ENCODE measurements around the gene HTRA3. TPM values are rescaled to one million over a fixed set of nuclear protein-coding genes. Genes with fewer than 3 reads are reported as not detected.
A peak's percentile ranks its signal among the peaks of the same experiment; 100 is the strongest.

Gene HTRA3
- total and polyA plus RNA-seq, 7 donors = 7.2 to 26.4 (median 14.0) TPM

- ATAC-seq = no peak
- Histone ChIP-seq H3K4me1 (peaks cover 13% of the 10 kb centered on the region), H3K9me3 (no peaks in the 10 kb centered on the region), H3K4me3 (no peak overlapping the region), H3K27me3 (ENCODE audit: insufficient read depth in 3 of 3, low read length in 2 of 3) (no peaks in the 10 kb centered on the region), H3K27ac (no peak overlapping the region), H3K36me3 (ENCODE audit: insufficient read depth in 1 of 2, low read depth in 1 of 2) (no peaks in the 10 kb centered on the region)
- no peak for DNase-seq
- TF ChIP-seq, protein P1, sequence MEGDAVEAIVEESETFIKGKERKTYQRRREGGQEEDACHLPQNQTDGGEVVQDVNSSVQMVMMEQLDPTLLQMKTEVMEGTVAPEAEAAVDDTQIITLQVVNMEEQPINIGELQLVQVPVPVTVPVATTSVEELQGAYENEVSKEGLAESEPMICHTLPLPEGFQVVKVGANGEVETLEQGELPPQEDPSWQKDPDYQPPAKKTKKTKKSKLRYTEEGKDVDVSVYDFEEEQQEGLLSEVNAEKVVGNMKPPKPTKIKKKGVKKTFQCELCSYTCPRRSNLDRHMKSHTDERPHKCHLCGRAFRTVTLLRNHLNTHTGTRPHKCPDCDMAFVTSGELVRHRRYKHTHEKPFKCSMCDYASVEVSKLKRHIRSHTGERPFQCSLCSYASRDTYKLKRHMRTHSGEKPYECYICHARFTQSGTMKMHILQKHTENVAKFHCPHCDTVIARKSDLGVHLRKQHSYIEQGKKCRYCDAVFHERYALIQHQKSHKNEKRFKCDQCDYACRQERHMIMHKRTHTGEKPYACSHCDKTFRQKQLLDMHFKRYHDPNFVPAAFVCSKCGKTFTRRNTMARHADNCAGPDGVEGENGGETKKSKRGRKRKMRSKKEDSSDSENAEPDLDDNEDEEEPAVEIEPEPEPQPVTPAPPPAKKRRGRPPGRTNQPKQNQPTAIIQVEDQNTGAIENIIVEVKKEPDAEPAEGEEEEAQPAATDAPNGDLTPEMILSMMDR (IDR thresholded peaks at IDR 0.05) = no peak
- intact Hi-C loops (cut with DNase I) = no loop called here
- 84 to 87% (median 85%) methylated on average over 28 to 31 of the region's 31 CpGs for WGBS, 3 donors
Measured at GRCh38 chr4:8227201-8227770, 42.3 kb upstream of the HTRA3 start.

DNA sequence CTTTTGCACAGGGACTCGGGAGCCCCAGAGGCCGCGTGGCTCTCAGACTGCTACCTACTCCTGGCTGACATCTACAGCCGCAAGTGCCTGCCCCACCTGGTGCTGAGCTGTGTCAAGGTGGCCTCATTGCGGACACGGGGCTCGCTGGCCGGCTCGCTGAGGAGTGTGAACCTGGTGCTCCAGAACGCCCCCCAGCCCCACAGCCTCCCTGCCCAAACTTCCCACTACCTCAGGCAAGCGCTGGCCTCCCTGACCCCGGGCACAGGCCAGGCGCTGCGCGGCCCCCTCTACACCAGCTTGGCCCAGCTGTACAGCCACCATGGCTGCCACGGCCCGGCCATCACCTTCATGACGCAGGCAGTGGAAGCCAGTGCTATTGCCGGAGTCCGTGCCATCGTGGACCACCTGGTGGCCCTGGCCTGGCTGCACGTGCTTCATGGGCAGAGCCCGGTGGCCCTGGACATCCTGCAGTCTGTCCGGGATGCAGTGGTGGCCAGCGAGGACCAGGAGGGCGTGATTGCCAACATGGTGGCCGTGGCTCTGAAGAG lies 41.7 kb upstream of the HTRA3 start:
- Histone ChIP-seq H3K36me3 (ENCODE audit: insufficient read depth in 1 of 2, low read depth in 1 of 2) (no peaks in the 10 kb centered on the region), H3K27me3 (ENCODE audit: insufficient read depth in 3 of 3, low read length in 2 of 3) (no peaks in the 10 kb centered on the region), H3K4me3 (no peak overlapping the region), H3K27ac (no peak overlapping the region), H3K9me3 (no peaks in the 10 kb centered on the region), H3K4me1 (peaks cover 13% of the 10 kb centered on the region)
- peak in 3 of 4 donors; percentile 2 to 15 (median 9) for ATAC-seq
- DNase-seq = no peak
- TF ChIP-seq, protein P1 (IDR thresholded peaks at IDR 0.05) = no peak
- intact Hi-C loops (cut with DNase I) = no loop called here
- 72 to 86% (median 81%) methylated on average over 25 to 27 of the region's 27 CpGs for WGBS, 3 donors

GRCh38 chr4:8228319-8229250 lies 41.0 kb upstream of the HTRA3 start:
- H3K4me1 ChIP-seq = peaks cover 13% of the 10 kb centered on the region

GRCh38 chr4:8229331-8229975 lies 40.1 kb upstream of the HTRA3 start:
- no peak for ATAC-seq
- intact Hi-C loops (cut with DNase I) = no loop called here
- Histone ChIP-seq H3K4me3 (no peak overlapping the region), H3K9me3 (no peaks in the 10 kb centered on the region), H3K4me1 (peaks cover 13% of the 10 kb centered on the region), H3K27ac (no peak overlapping the region), H3K36me3 (ENCODE audit: insufficient read depth in 1 of 2, low read depth in 1 of 2) (peaks cover 0 to 7% of the 10 kb centered on the region in 2 donors), H3K27me3 (ENCODE audit: insufficient read depth in 3 of 3, low read length in 2 of 3) (no peaks in the 10 kb centered on the region)
- TF ChIP-seq, protein P1 (IDR thresholded peaks at IDR 0.05) = no peak
- no peak for DNase-seq
- 92 to 97% (median 96%) methylated on average over 16 to 17 of the region's 17 CpGs for WGBS, 3 donors

More at GRCh38 chr4:8228319-8229250, 41.0 kb upstream of the HTRA3 start:
- H3K36me3 ChIP-seq (ENCODE audit: insufficient read depth in 1 of 2, low read depth in 1 of 2) = peaks cover 0 to 5% of the 10 kb centered on the region in 2 donors
- intact Hi-C loops (cut with DNase I) = no loop called here
- H3K4me3 ChIP-seq = no peak overlapping the region
- H3K27me3 ChIP-seq (ENCODE audit: insufficient read depth in 3 of 3, low read length in 2 of 3) = no peaks in the 10 kb centered on the region
- TF ChIP-seq, protein P1 (IDR thresholded peaks at IDR 0.05) = no peak
- H3K27ac ChIP-seq = peak overlapping the region; percentile 13
- no peaks in the 10 kb centered on the region for H3K9me3 ChIP-seq
- peak; percentile 70 to 84 for DNase-seq
- ATAC-seq = peak; percentile 70 to 88 (median 82)
- WGBS, 3 donors = 29 to 35% (median 34%) methylated on average over 39 of the region's 39 CpGs

Data from psoas muscle (tissue), 8 donors.